DMS114 treated with DMSO at 0.1 percent for 48 hours (cell line): Measurements from ENCODE around the gene PHLDB2.

Experiments
- DNase-seq: peaks from one replicate; lab custom pipeline; 2025; ENCODE audit not compliant: unreplicated experiment; lab: John Stamatoyannopoulos, UW

The PHLDB2 gene

GRCh38 chr3:111923095-111923771 is 64.2 kb downstream of the PHLDB2 start:
- DNase-seq = no peak

DNA sequence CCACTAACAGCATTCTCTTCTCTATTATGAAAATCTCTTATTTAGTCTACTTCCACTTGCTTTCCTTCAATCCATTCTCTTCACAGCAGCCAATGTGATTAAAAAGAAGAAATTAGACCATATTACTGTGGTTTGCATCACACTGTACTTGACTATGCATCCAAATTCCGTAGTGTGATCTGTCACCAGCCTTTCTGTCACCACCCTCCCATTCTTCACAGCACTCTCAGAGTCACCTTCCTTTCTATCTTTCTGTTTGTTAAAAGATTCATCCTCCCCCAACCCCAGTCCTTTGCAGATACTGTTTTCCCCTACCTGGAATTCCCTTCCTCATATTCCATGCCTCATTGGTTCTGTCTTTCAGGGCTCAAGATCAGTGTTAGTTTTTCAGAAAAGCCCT is 64.7 kb downstream of the PHLDB2 start:
- no peak for DNase-seq

GRCh38 chr3:111924283-111924682 is 65.2 kb downstream of the PHLDB2 start:
- no peak for DNase-seq

- no peak for DNase-seq
These were observed 67.2 kb downstream of the PHLDB2 start for GRCh38 chr3:111926266-111926676.

GRCh38 chr3:111928613-111929012 is 69.5 kb downstream of the PHLDB2 start:
- DNase-seq = no peak

DNA sequence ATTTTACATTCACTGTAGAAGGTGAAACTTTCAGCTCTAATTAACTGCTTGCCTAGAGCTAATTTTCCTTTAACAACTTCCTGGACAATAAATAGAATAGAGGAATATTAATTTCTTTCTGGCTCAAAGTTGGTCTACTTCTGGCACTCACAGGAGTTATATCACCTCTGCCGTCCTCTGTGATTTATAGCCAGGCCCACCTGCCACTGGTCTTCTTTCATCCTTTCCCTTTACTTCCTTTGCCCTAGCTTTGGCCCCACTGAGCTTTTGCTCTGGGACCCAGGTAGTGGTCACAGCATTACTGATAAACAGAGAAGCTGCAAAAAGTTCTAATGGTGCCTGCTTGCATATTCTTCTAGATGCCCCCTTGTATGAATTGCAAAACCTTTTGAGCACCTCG is 70.4 kb downstream of the PHLDB2 start:
- DNase-seq = no peak

- DNase-seq = no peak
These were observed 73.9 kb downstream of the PHLDB2 start for GRCh38 chr3:111932946-111933345.

DNA sequence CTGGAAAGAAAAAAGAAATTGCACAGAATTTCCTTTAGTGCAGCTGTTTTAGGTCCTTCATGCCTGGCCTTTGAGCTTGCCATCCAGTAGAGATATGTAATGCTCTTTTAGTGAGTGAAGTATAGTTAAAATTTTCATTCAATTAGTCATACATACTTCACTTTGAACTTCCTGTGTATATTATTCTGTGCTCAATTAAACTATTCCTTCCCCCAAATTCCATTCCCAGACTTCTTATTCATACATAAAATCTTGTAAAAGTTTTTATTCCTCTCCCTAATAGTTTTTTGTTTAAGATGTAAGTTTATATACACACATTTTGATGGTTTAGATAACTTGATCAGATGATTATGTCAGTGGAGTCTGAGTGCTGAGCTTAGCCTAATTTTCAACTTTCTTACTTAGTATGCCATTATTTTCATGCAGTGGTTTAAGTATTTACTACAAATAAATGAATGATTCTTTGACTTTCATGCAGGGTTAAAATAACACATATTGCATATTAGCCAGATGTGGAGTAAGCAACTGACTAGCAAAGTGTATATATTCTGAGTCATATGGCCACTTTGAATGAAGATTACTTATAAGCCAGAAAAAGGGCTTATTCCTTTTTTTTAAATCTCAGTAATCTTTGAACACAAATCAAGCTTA is 77.3 kb downstream of the PHLDB2 start:
- DNase-seq = no peak

GRCh38 chr3:111936967-111937366 is 77.9 kb downstream of the PHLDB2 start:
- no peak for DNase-seq

DNA sequence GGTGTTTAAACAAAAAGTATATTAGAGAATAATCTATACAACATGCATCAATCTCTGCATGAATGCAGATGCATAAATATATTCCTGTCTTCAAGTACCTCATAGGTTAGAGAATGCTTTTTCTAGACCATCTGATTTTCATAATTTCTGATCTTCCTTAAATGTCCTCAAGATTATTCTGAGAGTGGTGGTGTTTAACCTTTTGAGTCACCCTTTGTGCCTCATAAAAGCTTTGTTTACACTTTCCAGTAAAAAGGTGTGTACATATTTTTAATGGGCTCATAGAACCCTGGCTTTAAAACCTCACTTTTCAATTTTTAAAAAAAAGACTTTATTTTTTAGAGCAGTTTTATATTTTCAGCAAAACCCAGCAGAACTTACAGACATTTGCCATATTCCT is 78.8 kb downstream of the PHLDB2 start:
- DNase-seq = no peak

DNA sequence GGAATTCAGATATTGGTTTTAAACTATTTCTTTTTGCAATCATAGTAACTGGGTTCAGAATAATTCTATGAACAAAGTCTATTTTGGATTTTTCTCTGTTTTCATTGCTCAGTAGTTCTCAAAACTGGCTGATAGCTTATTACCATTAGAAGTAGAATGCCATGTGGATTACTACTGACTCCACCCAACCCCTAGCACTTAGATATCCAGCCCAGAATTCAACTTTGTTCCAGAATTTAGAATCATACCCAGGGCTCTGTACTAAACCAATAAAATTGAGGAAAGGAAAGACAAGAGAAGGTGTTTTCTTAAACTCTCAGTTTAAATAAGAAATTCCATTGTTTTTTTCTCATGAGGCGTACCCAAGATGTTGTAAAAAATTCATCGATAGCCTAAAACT is 80.8 kb downstream of the PHLDB2 start:
- no peak for DNase-seq

DNA sequence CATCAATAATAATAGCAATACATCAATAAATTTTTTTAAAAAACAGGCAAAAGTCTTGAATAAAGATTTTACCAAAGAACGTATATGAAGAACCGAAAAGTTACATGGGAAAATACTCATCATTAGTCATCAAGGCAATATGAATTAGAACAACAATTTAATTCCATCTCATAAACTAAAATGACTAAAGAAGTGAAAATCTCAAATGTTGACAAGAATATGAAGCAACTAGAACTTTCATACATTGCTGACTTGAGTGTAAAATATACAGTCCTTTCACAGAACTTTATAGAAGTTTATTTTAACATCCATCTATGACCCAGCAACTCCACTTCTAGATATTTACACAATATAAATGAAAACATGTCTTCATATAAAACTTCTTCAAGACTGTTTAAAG is 84.5 kb downstream of the PHLDB2 start:
- no peak for DNase-seq

GRCh38 chr3:111944372-111944771 is 85.3 kb downstream of the PHLDB2 start:
- DNase-seq = no peak

- no peak for DNase-seq
These were observed 88.2 kb downstream of the PHLDB2 start for GRCh38 chr3:111947231-111947630.

DNA sequence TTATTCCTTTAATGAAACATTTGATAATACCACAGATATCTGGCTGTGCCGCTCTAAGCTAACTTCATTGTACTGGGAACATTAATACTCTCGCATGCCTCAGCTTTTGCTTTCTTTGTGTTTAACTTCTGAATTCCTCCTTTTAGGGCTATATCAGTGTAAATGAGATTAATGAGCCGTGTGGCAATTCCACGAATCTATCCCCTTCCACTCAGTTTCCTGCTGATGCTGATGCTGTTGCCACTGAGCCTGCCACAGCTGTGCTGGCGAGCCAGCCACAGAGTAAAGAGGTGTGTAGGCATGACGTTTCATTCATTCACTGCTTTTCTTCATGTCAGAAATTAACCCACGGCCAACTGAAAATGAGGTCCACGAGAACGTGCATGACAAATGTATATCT is 89.7 kb downstream of the PHLDB2 start:
- no peak for DNase-seq

- no peak for DNase-seq
These were observed 90.6 kb downstream of the PHLDB2 start for GRCh38 chr3:111949712-111950111.

DNA sequence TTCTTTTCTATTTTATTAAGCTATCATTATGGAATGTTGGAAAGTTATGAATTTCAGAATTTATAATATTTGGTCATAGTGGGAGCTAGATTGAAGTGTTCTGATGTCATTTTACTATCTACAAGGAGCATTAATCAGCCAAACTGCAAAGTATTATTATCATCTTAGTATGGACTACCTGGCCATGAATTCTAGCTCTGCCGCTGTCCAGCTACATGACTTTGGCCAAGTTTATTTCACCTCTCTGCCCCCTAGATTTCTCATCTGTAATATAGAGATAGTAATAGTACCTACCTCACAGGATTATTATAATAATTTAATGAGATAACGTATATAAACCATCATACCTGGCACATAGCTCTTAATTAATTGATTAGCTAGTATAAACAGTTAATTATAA is 92.0 kb downstream of the PHLDB2 start:
- no peak for DNase-seq

- no peak for DNase-seq
These were observed 93.0 kb downstream of the PHLDB2 start for GRCh38 chr3:111952086-111952485.

DNA sequence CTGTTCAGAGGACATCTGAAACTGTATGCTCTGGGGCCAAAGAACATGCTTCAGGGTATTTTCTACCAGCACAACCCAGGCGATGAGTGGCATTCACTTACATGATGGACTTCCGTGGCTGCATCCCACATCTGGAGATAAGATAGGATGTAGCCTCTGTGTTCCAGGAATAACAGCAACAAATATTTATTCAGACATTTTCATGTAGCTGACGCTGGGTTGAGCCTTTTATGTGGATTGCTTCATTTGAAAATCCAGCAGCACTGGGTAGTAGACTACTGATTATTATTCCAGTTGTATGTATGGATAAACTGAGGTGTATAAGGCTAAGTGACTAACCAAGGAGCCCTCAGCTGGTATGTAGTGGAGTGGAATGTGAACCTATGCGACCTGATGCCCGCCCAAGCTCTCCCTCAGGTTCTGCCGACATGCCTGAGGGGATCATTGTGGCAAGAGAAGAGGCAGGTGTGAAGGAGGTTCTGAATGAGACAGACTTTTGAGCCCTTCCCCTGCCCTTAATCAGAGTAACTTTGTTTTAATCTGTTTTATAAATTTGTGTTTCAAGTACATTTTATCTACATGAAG is 93.9 kb downstream of the PHLDB2 start:
- DNase-seq = no peak

- DNase-seq = no peak
These were observed 95.3 kb downstream of the PHLDB2 start for GRCh38 chr3:111954228-111954990.

- DNase-seq = no peak
These were observed 96.8 kb downstream of the PHLDB2 start for GRCh38 chr3:111955876-111956275.

GRCh38 chr3:111956449-111956848 is 97.4 kb downstream of the PHLDB2 start:
- no peak for DNase-seq
